GM21717 (cell line): Measurements from ENCODE around the gene OR6X1.
"Not testable (repeated sequence)": the region's sequence is repeated elsewhere in the genome, so short reads cannot be mapped to it uniquely, and the experiment has no call there.

ENCODE experiments used
- ATAC-seq: cut with Tn5 transposase; IDR thresholded peaks from one replicate; pipeline ENCODE4 v1.9.1; 2021; ENCODE audit warnings: mild to moderate bottlenecking, moderate library complexity; ENCODE audit not compliant: unreplicated experiment

The OR6X1 gene

DNA sequence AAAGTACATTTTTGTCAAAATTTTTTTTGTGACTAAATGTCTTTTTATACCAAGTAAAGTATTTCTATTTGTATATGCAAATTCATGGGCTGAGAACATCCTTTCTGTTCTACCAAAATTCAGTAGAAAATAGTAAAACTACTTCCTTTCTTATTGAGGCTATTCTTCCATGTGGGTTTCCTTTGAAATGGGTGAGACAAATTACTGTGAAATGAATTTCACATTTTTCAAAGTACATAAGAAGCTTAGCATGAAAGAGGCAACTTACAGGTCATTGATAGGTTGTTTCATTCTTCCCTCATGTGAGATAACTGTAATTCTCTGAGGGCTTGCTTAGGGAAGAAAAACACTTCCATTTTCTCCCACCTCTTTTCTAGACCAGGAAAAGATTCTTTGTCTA is 1.0 kb upstream of the OR6X1 start:
- ATAC-seq = no peak

DNA sequence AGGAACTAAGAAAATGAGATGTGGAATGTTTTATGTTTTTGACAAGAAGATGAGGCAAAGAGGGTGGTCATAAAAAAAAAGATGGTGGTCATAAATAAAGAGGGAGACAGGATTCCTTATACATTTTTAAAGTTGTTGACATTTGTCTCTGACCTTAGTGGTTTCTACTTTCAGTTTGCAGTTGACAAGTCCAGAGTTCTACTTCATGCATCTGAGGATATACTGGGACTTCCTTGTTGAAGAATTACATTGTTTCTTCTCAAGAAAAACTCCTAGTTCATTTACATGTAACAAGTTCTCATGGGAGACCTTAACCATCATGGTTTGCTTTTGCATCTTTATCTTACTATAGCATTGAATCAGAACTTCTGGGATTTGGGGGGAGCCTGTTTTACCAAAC is 1.2 kb downstream of the OR6X1 start:
- no peak for ATAC-seq

GRCh38 chr11:123751781-123752180 is 2.5 kb downstream of the OR6X1 start:
- ATAC-seq = no peak

- not testable (repeated sequence) for ATAC-seq
These were observed 6.0 kb downstream of the OR6X1 start for GRCh38 chr11:123748349-123748748.

DNA sequence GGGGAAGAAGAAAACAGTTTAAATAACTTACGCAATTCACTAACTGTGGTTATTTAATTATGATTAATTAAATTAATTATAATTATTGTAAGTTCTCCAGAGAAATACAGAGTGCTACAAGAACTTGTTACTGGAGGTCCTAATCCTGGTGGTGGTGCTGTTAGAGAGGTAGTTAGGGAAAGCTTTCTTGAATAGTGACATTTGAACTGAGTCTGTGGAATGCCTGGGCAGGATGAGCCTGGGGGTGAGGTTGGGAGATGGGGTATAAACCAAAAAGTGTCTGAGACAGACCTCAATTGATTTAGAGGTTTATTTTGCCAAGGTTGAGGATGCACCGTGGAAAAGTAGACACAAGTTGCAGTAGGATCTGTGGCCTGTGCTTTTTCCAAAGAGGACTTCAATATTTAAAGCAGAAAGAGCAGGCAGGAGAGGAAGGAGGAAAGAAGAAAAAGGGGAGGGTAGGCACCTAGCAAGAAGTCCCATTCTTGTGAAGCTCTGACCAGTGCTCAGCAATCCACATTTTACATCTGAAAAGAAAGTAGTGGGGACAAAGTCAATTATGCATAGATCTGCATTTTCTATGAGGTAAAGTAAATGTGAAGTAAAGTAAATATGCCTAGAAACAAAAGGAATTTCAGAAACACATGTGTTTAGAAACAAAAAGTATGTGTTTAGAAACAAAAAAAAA is 8.4 kb downstream of the OR6X1 start:
- no peak for ATAC-seq

DNA sequence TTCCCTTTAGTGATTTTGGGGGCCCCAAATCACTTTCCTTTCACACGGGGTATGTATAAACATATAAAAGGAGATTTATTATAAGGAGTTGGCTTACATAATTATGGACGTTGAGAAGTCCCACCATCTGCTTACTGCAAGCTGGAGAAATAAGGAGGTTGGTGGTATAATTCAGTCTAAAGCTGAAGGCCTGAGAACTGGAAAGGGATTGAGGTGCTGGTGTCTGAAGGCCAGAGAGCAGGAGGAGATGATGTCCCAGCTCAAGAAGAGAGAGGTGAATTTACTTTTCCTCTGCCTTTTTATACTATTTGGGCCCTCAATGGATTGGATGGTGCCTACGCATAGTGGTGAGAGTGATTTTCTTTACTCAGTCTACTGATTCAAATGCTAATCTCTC is 11.6 kb downstream of the OR6X1 start:
- ATAC-seq = no peak

DNA sequence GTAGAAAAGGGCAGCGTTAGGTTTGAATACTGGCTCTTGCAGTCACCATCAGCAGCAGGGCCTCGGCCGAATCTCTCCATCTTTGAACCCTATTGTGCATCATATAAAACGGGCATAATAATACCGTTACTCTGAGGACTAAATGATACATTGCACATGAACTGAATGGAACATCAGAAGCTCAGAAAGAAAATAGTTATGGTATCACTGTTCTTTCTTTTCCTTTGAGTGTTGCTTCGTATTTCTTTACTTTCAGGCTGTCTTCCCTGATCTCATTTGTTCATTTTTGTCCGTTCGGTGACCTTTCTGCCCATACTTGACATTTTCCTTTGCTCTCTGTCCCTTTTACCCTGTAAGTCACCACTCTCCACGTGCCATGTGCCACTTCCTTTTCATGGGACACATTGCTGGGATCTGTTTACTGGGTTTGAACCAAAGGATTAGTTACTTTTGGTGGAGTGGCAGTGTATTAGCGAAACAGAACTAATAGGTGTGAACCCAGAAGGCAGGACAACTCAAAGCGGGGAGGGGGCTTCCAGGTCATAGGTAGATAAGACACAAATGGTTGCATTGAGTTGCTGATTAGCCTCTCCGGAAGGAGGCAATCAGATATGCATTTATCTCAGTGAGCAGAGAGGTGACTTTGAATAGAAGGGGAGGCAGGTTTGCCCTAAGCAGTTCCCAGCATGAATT is 12.1 kb downstream of the OR6X1 start:
- ATAC-seq = no peak

DNA sequence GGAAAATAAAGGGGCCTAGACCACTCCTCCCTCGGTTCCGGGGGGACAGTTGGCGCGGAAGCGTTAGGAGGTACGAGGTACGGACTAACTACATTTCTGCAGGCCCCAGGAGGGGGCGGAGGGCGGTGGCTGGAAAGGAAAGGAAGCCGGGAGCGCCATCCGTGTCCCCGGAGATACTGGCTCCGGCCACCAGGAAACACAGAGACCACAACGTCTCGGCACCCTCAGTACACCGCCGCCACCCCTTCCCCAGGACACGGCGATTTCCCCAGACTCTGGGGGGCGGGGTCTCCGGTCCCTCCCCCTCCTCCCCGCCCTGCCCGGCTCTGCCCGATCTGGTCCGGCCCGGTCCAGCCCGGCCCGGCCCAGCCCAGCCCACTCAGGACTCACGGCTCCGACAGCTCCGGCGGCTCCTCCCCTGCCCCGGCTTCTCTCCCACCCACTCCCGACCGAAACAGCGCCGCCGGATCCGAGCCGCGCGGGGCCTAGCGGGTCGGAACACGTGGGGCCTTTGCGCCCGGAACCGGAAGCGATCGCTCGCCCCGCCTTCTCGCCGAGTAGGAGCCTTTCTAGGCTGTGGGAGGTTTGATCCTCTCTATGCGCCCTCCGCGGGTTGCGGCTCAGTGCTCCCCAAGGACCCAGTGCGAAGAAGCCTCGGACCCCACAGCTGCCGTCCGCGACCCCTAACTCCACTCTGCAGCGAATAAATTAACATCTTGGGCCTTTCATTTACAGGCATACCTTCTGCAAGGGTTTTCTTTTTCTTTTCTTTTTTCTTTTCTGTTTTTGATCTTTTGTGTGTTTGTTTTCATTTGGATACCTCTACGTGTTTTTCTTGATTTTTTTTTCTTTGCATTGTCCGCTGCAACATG is 12.9 kb downstream of the OR6X1 start, which contains the start of gene ZNF202:
ZNF202 (minus strand) TSS at position 502 of the 872 bp plus-strand sequence. CDS start 10,772 bp downstream, outside the sequence.
- ATAC-seq = peak; percentile 100

GRCh38 chr11:123740787-123741158 is 13.5 kb downstream of the OR6X1 start:
- peak; percentile 4 for ATAC-seq

DNA sequence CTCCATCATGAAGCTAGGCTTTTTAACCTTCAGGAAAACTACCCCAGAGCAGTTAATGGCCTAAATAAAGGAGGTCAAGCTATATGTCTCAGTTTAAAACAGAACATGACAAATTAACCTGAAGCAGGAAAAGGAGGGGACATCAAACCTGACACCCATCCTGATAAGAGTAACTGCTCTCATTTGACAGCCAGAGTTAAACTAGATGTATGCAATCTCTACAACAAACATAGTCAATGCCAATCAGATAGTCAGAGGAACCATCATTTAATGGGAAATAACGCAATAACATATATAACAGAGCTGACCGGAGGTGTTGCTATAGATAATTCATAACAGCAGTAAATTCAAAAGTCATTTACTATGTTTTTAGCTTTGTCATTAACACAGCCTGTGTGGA is 15.9 kb downstream of the OR6X1 start:
- no peak for ATAC-seq

GRCh38 chr11:123736769-123737168 is 17.5 kb downstream of the OR6X1 start:
- ATAC-seq = no peak

GRCh38 chr11:123729602-123730001 is 24.7 kb downstream of the OR6X1 start:
- ATAC-seq = no peak

DNA sequence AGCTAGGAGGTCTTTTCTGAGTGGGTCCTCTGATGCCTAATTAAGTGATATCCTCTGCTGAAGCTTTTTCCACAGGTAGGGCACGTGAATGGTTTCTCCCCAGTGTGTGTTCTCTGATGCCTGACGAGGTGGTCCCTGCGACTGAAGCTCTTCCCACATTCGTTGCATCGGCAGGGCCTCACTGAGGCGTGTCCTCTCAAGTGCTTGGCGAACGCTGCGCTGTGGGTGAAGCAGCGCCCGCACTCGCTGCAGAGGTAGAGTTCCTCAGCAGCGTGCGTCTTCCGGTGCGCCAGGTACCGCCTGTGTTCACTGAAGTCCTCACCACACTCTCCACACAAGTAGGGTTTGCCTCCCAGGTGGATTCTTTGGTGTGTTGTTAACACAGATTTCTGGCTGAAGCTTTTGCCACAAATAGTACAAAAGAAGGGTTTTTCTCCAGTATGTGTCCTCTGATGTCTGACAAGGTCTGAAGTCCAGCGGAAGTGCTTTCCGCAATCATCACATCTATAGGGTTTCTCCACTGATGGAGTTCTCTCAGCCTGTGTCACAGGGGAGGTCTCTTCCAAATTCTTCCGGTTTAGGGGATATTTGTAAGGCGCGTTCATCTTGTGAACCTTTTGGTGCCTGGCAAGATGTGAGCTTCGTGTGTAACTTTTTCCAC is 28.2 kb downstream of the OR6X1 start:
- no peak for ATAC-seq

GRCh38 chr11:123719452-123719851 is 34.9 kb downstream of the OR6X1 start:
- ATAC-seq = no peak

GRCh38 chr11:123718469-123718868 is 35.8 kb downstream of the OR6X1 start:
- ATAC-seq = no peak

DNA sequence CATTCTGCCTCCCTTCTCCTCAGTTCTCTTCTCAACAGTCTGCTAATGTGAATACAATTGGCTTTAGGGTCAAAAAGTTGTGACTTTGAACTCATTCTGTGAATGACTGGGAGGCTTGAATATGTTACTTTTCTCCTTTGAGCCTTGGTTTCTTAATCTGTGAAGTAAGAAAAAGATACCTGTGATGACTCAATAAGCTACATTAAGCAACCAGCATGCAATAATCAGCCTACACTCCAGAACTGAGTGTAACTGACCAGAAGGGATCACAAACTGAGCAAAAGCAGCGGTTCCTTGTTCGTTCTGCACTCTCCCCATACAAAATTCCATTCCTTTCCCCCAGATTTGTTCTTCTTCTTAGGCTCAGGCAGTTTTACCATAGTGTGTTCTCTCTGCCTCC is 36.3 kb downstream of the OR6X1 start:
- ATAC-seq = no peak

DNA sequence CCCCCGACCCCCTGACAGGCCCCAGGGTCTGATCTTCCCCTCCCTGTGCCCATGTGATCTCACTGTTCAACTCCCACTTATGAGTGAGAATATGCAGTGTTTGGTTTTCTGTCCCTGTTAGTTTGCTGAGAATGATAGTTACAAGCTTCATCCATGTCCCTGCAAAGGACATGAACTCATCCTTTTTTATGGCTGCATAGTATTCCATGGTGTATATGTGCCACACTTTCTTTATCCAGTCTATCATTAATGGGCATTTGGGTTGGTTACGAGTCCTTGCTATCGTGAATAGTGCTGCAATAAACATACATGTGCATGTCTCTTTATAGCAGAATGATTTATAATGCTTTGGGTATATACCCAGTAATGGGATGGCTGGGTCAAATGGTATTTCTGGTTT is 41.7 kb downstream of the OR6X1 start:
- not testable (repeated sequence) for ATAC-seq

DNA sequence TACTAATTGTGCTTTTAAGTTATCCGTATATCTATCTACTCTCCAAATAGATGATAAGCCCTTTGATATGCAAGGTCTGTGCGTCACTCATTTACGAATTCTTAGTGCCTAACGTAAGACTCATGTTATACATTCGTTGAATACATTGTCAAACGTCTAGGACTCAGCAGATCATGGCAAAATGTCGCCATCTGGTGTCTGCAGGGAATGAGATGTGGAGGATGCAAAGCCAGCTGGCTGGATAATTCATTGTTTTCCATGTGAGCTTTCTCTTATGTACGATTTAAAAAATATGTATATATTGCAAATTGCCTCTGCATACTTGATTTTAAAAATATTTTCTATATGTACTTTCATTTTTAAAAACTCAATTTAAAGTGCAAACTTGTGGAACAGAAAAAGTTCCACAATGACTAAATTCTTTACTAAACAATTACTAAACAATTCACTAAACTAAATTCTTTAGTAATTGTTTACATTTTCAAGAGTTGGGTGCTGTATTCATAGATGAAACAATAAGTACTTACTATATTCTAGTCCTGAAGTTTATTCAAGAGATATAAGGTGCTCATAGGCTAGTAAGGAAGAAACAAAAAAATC is 46.6 kb downstream of the OR6X1 start:
- ATAC-seq = no peak

- ATAC-seq = no peak
These were observed 47.1 kb downstream of the OR6X1 start for GRCh38 chr11:123707206-123707605.

GRCh38 chr11:123704341-123704740 is 50.0 kb downstream of the OR6X1 start:
- no peak for ATAC-seq
